Fibroblast of lung (primary cell): ENCODE measurements around the gene SPON1.

Experiments
- CTCF ChIP-seq, 2 donors: IDR thresholded peaks in 1 of 2; conservative IDR thresholded peaks in 1 of 2; 1 replicate in 1 of 2; 2 replicates in 1 of 2; pipeline ENCODE4 v1.5.1; 2011 to 2012; ENCODE audit warnings: low read length in 2 of 2, control low read depth in 1 of 2, inconsistent platforms in 1 of 2, low read depth in 1 of 2, mild to moderate bottlenecking in 1 of 2
- EZH2 ChIP-seq: IDR thresholded peaks from 2 replicates; pipeline ENCODE4 v1.5.1; 2012; ENCODE audit warnings: low read length, control low read depth, mild to moderate bottlenecking; ENCODE audit errors: missing control alignments

GRCh38 chr11:14258221-14258935 lies 295.9 kb downstream of the SPON1 start:
- TF ChIP-seq CTCF (conservative IDR thresholded peaks at IDR 0.05 in 1 of 2, IDR thresholded peaks at IDR 0.05 in 1 of 2; ENCODE audit: low read depth in 1 of 2, low read length in 2 of 2) (no peak), EZH2 (no peak)
